H1 (cell line): ENCODE data around the gene GAB2. TPM values are rescaled to one million over a fixed set of nuclear protein-coding genes. Genes with fewer than 3 reads are reported as not detected.

Source experiments
- BCL11A ChIP-seq, 2 experiments: IDR thresholded peaks; one replicate each; pipeline ENCODE4 v1.6.1; 2011; ENCODE audit warnings: low read depth in 2 of 2, low read length in 2 of 2, mild to moderate bottlenecking in 2 of 2
- CREB1 ChIP-seq: IDR thresholded peaks from 2 replicates; pipeline ENCODE4 v1.6.1; 2012; ENCODE audit warnings: inconsistent platforms
- MAFK ChIP-seq: IDR thresholded peaks from 2 replicates; pipeline ENCODE4 v1.6.1; 2012; ENCODE audit warnings: low read depth, mild to moderate bottlenecking, improper control_type of control experiment, low read length
- POLR2A ChIP-seq, 2 experiments: IDR thresholded peaks; 1 replicate in 1 of 2; 2 replicates in 1 of 2; pipeline ENCODE4 v1.6.1; 2011; ENCODE audit warnings: low read depth in 2 of 2, low read length in 2 of 2, mild to moderate bottlenecking in 2 of 2; ENCODE audit errors: control extremely low read depth in 1 of 2
- RXRA ChIP-seq: IDR thresholded peaks from 2 replicates; pipeline ENCODE4 v1.6.1; 2011; ENCODE audit warnings: low read depth, mild to moderate bottlenecking, low read length, moderate library complexity; ENCODE audit not compliant: insufficient read depth
- SP1 ChIP-seq: IDR thresholded peaks from 2 replicates; pipeline ENCODE4 v1.6.1; 2011; ENCODE audit warnings: low read depth, low read length
- SP4 ChIP-seq: IDR thresholded peaks from 2 replicates; pipeline ENCODE4 v1.6.1; 2012; ENCODE audit warnings: low read length, inconsistent platforms
- TAF7 ChIP-seq: optimal IDR thresholded peaks from 2 replicates; pipeline ENCODE3; 2011; ENCODE audit warnings: low read depth, mild to moderate bottlenecking, inconsistent platforms, low read length, moderate library complexity, borderline replicate concordance
- polyA plus RNA-seq, 7 experiments: library from polyadenylated mRNA; depleted of rRNA in 3 of 7; stranded (reverse) in 5 of 7; unstranded in 2 of 7; fragments of >200 nt in 5 of 7; fragments of 200-250 nt in 2 of 7; gene quantifications; 1 replicate in 5 of 7; 2 replicates in 1 of 7; 4 replicates in 1 of 7; pipeline versions ENCODE4 v1.2.1 to v1.2.3, GENCODE V29; 2011 to 2013; ENCODE audit warnings: missing spikeins in 2 of 7, mixed read lengths in 2 of 7
- total RNA-seq: library from RNA; stranded (reverse); fragmentation: NEBNext Ultra II Directional; extraction: Animal tissue kit (Norgen Biotek cat#: 25700); gene quantifications from 2 replicates; pipeline ENCODE4 v1.2.1, GENCODE V29; 2021
- TF ChIP-seq, protein P1 (sequence below): fragments of 300-600 bp; sonication (generic); IDR thresholded peaks from 2 replicates; pipeline ENCODE4 v1.7.1; 2012; ENCODE audit warnings: low read length, moderate library complexity, mild to moderate bottlenecking, inconsistent platforms; ENCODE audit not compliant: insufficient replicate concordance
- TF ChIP-seq, protein P2 (sequence below): IDR thresholded peaks from 2 replicates; pipeline ENCODE4 v1.6.1; 2012; ENCODE audit warnings: inconsistent platforms

Gene GAB2
- total and polyA plus RNA-seq, 2 of the 8 experiments (the other 6 are each of a cell fraction or from before 2014, with no cell fraction given), result 6.3 to 14.0 TPM

GRCh38 chr11:78300108-78300839, 117.3 kb downstream of the GAB2 start (continued):
- TF ChIP-seq, protein P1, sequence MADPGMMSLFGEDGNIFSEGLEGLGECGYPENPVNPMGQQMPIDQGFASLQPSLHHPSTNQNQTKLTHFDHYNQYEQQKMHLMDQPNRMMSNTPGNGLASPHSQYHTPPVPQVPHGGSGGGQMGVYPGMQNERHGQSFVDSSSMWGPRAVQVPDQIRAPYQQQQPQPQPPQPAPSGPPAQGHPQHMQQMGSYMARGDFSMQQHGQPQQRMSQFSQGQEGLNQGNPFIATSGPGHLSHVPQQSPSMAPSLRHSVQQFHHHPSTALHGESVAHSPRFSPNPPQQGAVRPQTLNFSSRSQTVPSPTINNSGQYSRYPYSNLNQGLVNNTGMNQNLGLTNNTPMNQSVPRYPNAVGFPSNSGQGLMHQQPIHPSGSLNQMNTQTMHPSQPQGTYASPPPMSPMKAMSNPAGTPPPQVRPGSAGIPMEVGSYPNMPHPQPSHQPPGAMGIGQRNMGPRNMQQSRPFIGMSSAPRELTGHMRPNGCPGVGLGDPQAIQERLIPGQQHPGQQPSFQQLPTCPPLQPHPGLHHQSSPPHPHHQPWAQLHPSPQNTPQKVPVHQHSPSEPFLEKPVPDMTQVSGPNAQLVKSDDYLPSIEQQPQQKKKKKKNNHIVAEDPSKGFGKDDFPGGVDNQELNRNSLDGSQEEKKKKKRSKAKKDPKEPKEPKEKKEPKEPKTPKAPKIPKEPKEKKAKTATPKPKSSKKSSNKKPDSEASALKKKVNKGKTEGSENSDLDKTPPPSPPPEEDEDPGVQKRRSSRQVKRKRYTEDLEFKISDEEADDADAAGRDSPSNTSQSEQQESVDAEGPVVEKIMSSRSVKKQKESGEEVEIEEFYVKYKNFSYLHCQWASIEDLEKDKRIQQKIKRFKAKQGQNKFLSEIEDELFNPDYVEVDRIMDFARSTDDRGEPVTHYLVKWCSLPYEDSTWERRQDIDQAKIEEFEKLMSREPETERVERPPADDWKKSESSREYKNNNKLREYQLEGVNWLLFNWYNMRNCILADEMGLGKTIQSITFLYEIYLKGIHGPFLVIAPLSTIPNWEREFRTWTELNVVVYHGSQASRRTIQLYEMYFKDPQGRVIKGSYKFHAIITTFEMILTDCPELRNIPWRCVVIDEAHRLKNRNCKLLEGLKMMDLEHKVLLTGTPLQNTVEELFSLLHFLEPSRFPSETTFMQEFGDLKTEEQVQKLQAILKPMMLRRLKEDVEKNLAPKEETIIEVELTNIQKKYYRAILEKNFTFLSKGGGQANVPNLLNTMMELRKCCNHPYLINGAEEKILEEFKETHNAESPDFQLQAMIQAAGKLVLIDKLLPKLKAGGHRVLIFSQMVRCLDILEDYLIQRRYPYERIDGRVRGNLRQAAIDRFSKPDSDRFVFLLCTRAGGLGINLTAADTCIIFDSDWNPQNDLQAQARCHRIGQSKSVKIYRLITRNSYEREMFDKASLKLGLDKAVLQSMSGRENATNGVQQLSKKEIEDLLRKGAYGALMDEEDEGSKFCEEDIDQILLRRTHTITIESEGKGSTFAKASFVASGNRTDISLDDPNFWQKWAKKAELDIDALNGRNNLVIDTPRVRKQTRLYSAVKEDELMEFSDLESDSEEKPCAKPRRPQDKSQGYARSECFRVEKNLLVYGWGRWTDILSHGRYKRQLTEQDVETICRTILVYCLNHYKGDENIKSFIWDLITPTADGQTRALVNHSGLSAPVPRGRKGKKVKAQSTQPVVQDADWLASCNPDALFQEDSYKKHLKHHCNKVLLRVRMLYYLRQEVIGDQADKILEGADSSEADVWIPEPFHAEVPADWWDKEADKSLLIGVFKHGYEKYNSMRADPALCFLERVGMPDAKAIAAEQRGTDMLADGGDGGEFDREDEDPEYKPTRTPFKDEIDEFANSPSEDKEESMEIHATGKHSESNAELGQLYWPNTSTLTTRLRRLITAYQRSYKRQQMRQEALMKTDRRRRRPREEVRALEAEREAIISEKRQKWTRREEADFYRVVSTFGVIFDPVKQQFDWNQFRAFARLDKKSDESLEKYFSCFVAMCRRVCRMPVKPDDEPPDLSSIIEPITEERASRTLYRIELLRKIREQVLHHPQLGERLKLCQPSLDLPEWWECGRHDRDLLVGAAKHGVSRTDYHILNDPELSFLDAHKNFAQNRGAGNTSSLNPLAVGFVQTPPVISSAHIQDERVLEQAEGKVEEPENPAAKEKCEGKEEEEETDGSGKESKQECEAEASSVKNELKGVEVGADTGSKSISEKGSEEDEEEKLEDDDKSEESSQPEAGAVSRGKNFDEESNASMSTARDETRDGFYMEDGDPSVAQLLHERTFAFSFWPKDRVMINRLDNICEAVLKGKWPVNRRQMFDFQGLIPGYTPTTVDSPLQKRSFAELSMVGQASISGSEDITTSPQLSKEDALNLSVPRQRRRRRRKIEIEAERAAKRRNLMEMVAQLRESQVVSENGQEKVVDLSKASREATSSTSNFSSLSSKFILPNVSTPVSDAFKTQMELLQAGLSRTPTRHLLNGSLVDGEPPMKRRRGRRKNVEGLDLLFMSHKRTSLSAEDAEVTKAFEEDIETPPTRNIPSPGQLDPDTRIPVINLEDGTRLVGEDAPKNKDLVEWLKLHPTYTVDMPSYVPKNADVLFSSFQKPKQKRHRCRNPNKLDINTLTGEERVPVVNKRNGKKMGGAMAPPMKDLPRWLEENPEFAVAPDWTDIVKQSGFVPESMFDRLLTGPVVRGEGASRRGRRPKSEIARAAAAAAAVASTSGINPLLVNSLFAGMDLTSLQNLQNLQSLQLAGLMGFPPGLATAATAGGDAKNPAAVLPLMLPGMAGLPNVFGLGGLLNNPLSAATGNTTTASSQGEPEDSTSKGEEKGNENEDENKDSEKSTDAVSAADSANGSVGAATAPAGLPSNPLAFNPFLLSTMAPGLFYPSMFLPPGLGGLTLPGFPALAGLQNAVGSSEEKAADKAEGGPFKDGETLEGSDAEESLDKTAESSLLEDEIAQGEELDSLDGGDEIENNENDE, result no peak
- TF ChIP-seq, protein P2, sequence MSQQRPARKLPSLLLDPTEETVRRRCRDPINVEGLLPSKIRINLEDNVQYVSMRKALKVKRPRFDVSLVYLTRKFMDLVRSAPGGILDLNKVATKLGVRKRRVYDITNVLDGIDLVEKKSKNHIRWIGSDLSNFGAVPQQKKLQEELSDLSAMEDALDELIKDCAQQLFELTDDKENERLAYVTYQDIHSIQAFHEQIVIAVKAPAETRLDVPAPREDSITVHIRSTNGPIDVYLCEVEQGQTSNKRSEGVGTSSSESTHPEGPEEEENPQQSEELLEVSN, result no peak
- TF ChIP-seq CREB1, result no peak
- no peak for TF ChIP-seq MAFK
- TF ChIP-seq RXRA, result no peak
- TF ChIP-seq SP4, result no peak
- TF ChIP-seq TAF7, result no peak
- TF ChIP-seq POLR2A (IDR thresholded peaks at IDR 0.05; ENCODE audit: control extremely low read depth in 1 of 2, low read depth in 2 of 2, low read length in 2 of 2), result no peak
- no peak for TF ChIP-seq SP1
- TF ChIP-seq BCL11A (IDR thresholded peaks at IDR 0.05; ENCODE audit: low read depth in 2 of 2, low read length in 2 of 2), result no peak
